ENCODE results near the gene FZD2. TPM values are rescaled to one million over a fixed set of nuclear protein-coding genes. Genes with fewer than 3 reads are reported as not detected.
A peak's percentile ranks its signal among the peaks of the same experiment; 100 is the strongest.

The FZD2 gene
- total and polyA plus RNA-seq, 9 of the 15 experiments (the other 6 are each of a cell fraction or from before 2014, with no cell fraction given) = 0.03 to 4.5 (median 1.1) TPM; not detected in 1

DNA sequence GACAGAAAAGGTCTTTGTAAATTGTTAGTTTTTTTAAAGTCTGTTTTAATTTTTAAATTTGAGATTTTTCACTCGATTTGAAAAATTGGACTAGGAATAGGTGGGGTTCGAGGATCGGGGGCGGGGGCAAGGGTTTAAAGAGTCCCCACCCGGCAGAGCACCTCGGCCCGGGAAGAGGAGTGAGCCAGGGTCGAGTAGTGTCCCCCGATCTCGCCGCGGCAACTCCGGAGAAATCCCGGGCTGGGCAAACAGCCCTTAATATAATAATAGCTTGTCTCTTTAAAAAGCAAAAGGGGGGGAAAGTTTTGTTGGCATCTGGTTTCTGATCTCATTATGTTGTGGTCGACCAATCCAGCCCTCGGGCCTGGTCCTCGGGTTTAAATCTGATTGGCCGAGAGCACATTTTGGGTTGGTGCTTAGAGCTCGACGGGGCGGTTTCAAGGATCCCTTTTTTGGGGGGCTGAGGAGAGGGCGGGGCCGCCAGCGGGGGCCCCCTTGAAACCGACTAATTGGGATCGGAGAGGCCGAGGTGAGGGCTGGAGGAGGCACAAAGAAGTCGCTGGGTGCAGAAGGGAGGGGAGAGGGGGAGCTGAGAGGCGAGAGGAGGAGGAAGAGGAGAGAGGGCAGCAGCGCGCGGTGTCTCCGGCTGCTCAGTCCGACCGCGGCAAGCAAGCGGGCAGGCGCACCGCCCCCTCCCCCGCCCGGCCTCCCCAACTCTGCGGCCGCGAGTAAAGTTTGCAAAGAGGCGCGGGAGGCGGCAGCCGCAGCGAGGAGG is at the start of gene FZD2 (continued):
- TF ChIP-seq CBFA2T3 (IDR thresholded peaks at IDR 0.05) (no peak), HDAC8 (tag; IDR thresholded peaks at IDR 0.05) (no peak), SUPT5H (IDR thresholded peaks at IDR 0.05) (0 out of 2 replicates have a peak, but pooled peaks have one; percentile 47), ZNF197 (CRISPR knock-in tag; IDR thresholded peaks at IDR 0.05; ENCODE audit: low read depth) (no peak), HMG20B (CRISPR knock-in tag; IDR thresholded peaks at IDR 0.05) (no peak), ZNF184 (CRISPR knock-in tag; IDR thresholded peaks at IDR 0.05) (no peak), BHLHE40 (IDR thresholded peaks at IDR 0.05; ENCODE audit: low read length) (no peak), NEUROD1 (IDR thresholded peaks at IDR 0.05; ENCODE audit: borderline replicate concordance, low read depth, low read length, partially characterized antibody) (peak; percentile 49), GABPB2 (CRISPR knock-in tag; conservative IDR thresholded peaks at IDR 0.05) (no peak), TCF7L2 (IDR thresholded peaks at IDR 0.05; ENCODE audit: low read depth, low read length) (no peak), SMARCC2 (IDR thresholded peaks at IDR 0.05; ENCODE audit: low read depth) (no peak), ZNF79 (CRISPR knock-in tag; IDR thresholded peaks at IDR 0.05; ENCODE audit: low read depth) (no peak), RCOR1 (IDR thresholded peaks at IDR 0.05; ENCODE audit: borderline replicate concordance in 1 of 2, low read depth in 2 of 2, low read length in 2 of 2) (peak in 1 of 2 experiments; percentile 46; a peak in 1 of 4 replicates), ZNF24 (IDR thresholded peaks at IDR 0.05) (no peak), NUFIP1 (IDR thresholded peaks at IDR 0.05; ENCODE audit: partially characterized antibody) (no peak), GABPB1 (CRISPR knock-in tag; IDR thresholded peaks at IDR 0.05) (0 out of 2 replicates have a peak, but pooled peaks have one; percentile 27), TFAM (CRISPR knock-in tag; conservative IDR thresholded peaks at IDR 0.05) (no peak), ZNF584 (CRISPR knock-in tag; IDR thresholded peaks at IDR 0.05; ENCODE audit: low read depth) (no peak), ARID3A (IDR thresholded peaks at IDR 0.05; ENCODE audit: borderline replicate concordance, low read depth, low read length) (0 out of 2 replicates have a peak, but pooled peaks have one; percentile 12), WHSC1 (IDR thresholded peaks at IDR 0.05; ENCODE audit: low read length) (no peak)
- TF ChIP-seq, protein P1, sequence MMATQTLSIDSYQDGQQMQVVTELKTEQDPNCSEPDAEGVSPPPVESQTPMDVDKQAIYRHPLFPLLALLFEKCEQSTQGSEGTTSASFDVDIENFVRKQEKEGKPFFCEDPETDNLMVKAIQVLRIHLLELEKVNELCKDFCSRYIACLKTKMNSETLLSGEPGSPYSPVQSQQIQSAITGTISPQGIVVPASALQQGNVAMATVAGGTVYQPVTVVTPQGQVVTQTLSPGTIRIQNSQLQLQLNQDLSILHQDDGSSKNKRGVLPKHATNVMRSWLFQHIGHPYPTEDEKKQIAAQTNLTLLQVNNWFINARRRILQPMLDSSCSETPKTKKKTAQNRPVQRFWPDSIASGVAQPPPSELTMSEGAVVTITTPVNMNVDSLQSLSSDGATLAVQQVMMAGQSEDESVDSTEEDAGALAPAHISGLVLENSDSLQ (IDR thresholded peaks at IDR 0.05) = peak; percentile 18; the same call in 1 of the 2 replicates

Measured in K562 (cell line).